H1 (cell line): ENCODE data around the gene TEX10. TPM values are rescaled to one million over a fixed set of nuclear protein-coding genes. Genes with fewer than 3 reads are reported as not detected.

ENCODE experiments used
- CTCF ChIA-PET: fragments of 300-600 bp; sonication (Branson Sonifier 250); formaldehyde crosslinking; loops from one replicate; lab custom pipeline; 2021; ENCODE audit not compliant: partially characterized antibody; lab: Charles Lee
- POLR2A ChIA-PET: fragments of 300-600 bp; sonication (Branson Sonifier 250); formaldehyde crosslinking; loops from one replicate; lab custom pipeline; 2021; ENCODE audit warnings: inconsistent platforms; ENCODE audit not compliant: partially characterized antibody; lab: Charles Lee
- DNase-seq, 2 experiments: peaks; one replicate each; pipeline versions ENCODE4 v3.0.0 to v3.0.0-alpha.2; 2010 to 2022; ENCODE audit warnings: low spot score in 2 of 2, low read depth in 1 of 2, mixed read lengths in 1 of 2
- FAIRE-seq: peaks from 2 replicates; lab custom pipeline; 2011; peaks lifted over from hg19 to GRCh38; lab: Jason Lieb, UNC
- H2AFZ ChIP-seq: 2 replicates; pipeline ENCODE4 v1.8.1; 2012; ENCODE audit warnings: low read length, inconsistent platforms
- H2AK5ac ChIP-seq: 2 replicates; pipeline ENCODE4 v1.6.1; 2013; ENCODE audit warnings: low read depth, low read length
- H2BK120ac ChIP-seq: replicated peaks from 2 replicates; pipeline ENCODE3; 2013; ENCODE audit warnings: low read depth, low read length, inconsistent platforms
- H2BK12ac ChIP-seq: 2 replicates; pipeline ENCODE4 v1.6.1; 2013; ENCODE audit warnings: low read depth, low read length
- H2BK15ac ChIP-seq: 2 replicates; pipeline ENCODE4 v1.6.1; 2013; ENCODE audit warnings: low read length
- H2BK20ac ChIP-seq: 2 replicates; pipeline ENCODE4 v1.6.1; 2013; ENCODE audit warnings: low read length
- H2BK5ac ChIP-seq: 2 replicates; pipeline ENCODE4 v1.6.1; 2013; ENCODE audit warnings: low read depth, low read length
- H3K14ac ChIP-seq: 2 replicates; pipeline ENCODE4 v1.6.1; 2013; ENCODE audit warnings: inconsistent platforms; ENCODE audit not compliant: insufficient read length
- H3K18ac ChIP-seq: 2 replicates; pipeline ENCODE4 v1.6.1; 2013; ENCODE audit warnings: low read length; ENCODE audit errors: extremely low read depth
- H3K23ac ChIP-seq: 2 replicates; pipeline ENCODE4 v1.6.1; 2013; ENCODE audit warnings: inconsistent platforms; ENCODE audit not compliant: insufficient read length
- H3K23me2 ChIP-seq: 2 replicates; pipeline ENCODE4 v1.6.1; 2013; ENCODE audit warnings: low read depth, low read length
- H3K27ac ChIP-seq: 2 replicates; pipeline ENCODE4 v1.6.1; 2011; ENCODE audit warnings: low read depth, low read length, inconsistent platforms
- H3K27me3 ChIP-seq, 4 experiments: replicated peaks in 1 of 4; 1 replicate in 1 of 4; 2 replicates in 3 of 4; pipeline versions ENCODE4 v1.6.1 to v1.8.1; 2011 to 2013; ENCODE audit warnings: low read length in 3 of 4, mild to moderate bottlenecking in 3 of 4, inconsistent platforms in 2 of 4, mixed read lengths in 2 of 4, moderate library complexity in 1 of 4; ENCODE audit not compliant: control insufficient read depth in 3 of 4, insufficient read depth in 3 of 4; ENCODE audit errors: extremely low read depth in 1 of 4
- H3K36me3 ChIP-seq, 4 experiments: 2 replicates each; pipeline versions ENCODE4 v1.6.1 to v1.8.1; 2011 to 2013; ENCODE audit warnings: mild to moderate bottlenecking in 4 of 4, low read length in 3 of 4, moderate library complexity in 2 of 4, control low read depth in 1 of 4, inconsistent platforms in 1 of 4; ENCODE audit not compliant: insufficient read depth in 4 of 4, control insufficient read depth in 2 of 4
- H3K4ac ChIP-seq: replicated peaks from 2 replicates; pipeline ENCODE3; 2013; ENCODE audit warnings: low read length, low read depth, mixed read lengths, inconsistent platforms; ENCODE audit not compliant: insufficient read length
- H3K4me1 ChIP-seq, 4 experiments: replicated peaks in 1 of 4; 1 replicate in 1 of 4; 2 replicates in 3 of 4; pipeline versions ENCODE4 v1.6.1 to v1.8.1; 2011 to 2013; ENCODE audit warnings: low read length in 3 of 4, inconsistent platforms in 2 of 4, mixed read lengths in 1 of 4; ENCODE audit not compliant: insufficient read depth in 4 of 4, control insufficient read depth in 3 of 4
- H3K4me2 ChIP-seq, 2 experiments: 2 replicates each; pipeline versions ENCODE4 v1.6.1 to v1.8.1; 2011 to 2013; ENCODE audit warnings: low read depth in 2 of 2, low read length in 2 of 2, control low read depth in 1 of 2, inconsistent platforms in 1 of 2, mild to moderate bottlenecking in 1 of 2; ENCODE audit not compliant: insufficient read depth in 1 of 2
- H3K4me3 ChIP-seq, 4 experiments: fragments of 200-600, 300-600 bp in 1 of 4; sonication (generic), shearing (Covaris generic), sonication (Bioruptor Twin) in 1 of 4; 2 replicates each; pipeline versions ENCODE4 v1.5.1 to v1.8.1; 2011 to 2016; ENCODE audit warnings: low read length in 4 of 4, low read depth in 3 of 4, control low read depth in 2 of 4, inconsistent platforms in 2 of 4, mild to moderate bottlenecking in 2 of 4, mixed read lengths in 1 of 4, moderate library complexity in 1 of 4; ENCODE audit not compliant: insufficient read depth in 2 of 4; ENCODE audit errors: extremely low read depth in 1 of 4
- H3K56ac ChIP-seq: replicated peaks from 2 replicates; pipeline ENCODE3; 2013; ENCODE audit warnings: low read depth, mild to moderate bottlenecking, mixed read lengths, low read length, inconsistent platforms; ENCODE audit not compliant: insufficient read length
- H3K79me1 ChIP-seq: 2 replicates; pipeline ENCODE4 v1.6.1; 2013; ENCODE audit warnings: low read depth, low read length, control low read depth
- H3K79me2 ChIP-seq, 2 experiments: 2 replicates each; pipeline versions ENCODE4 v1.6.1 to v1.8.1; 2012 to 2013; ENCODE audit warnings: low read length in 2 of 2, mild to moderate bottlenecking in 2 of 2, inconsistent platforms in 1 of 2; ENCODE audit not compliant: insufficient read depth in 2 of 2, control insufficient read depth in 1 of 2
- H3K9ac ChIP-seq, 4 experiments: replicated peaks in 1 of 4; 1 replicate in 1 of 4; 2 replicates in 3 of 4; pipeline versions ENCODE4 v1.6.1 to v1.8.1; 2011 to 2013; ENCODE audit warnings: low read depth in 3 of 4, low read length in 3 of 4, control low read depth in 2 of 4, mild to moderate bottlenecking in 2 of 4, moderate library complexity in 2 of 4, inconsistent platforms in 1 of 4; ENCODE audit errors: extremely low read depth in 1 of 4
- H3K9me3 ChIP-seq, 2 experiments: 2 replicates each; pipeline versions ENCODE4 v1.6.1 to v1.8.1; 2012 to 2013; ENCODE audit warnings: mild to moderate bottlenecking in 2 of 2, moderate library complexity in 2 of 2, control low read depth in 1 of 2, inconsistent platforms in 1 of 2, low read depth in 1 of 2, low read length in 1 of 2, mixed read lengths in 1 of 2; ENCODE audit not compliant: insufficient read depth in 2 of 2
- H4K20me1 ChIP-seq, 2 experiments: replicated peaks in 1 of 2; 2 replicates each; pipeline versions ENCODE3 to v1.8.1; 2011 to 2013; ENCODE audit warnings: inconsistent platforms in 2 of 2, low read length in 2 of 2, mild to moderate bottlenecking in 1 of 2; ENCODE audit not compliant: insufficient read depth in 2 of 2, control insufficient read depth in 1 of 2
- H4K5ac ChIP-seq: 2 replicates; pipeline ENCODE4 v1.6.1; 2013; ENCODE audit warnings: low read length, low read depth, mixed read lengths, inconsistent platforms; ENCODE audit not compliant: insufficient read length
- H4K8ac ChIP-seq: 2 replicates; pipeline ENCODE4 v1.8.0; 2013; ENCODE audit warnings: mild to moderate bottlenecking, moderate library complexity, low read length, inconsistent platforms; ENCODE audit not compliant: insufficient read depth; ENCODE audit errors: extremely low read depth
- H4K91ac ChIP-seq: replicated peaks from 2 replicates; pipeline ENCODE3; 2013; ENCODE audit warnings: low read length, mixed read lengths, inconsistent platforms; ENCODE audit not compliant: insufficient read length
- CHD1 ChIP-seq: IDR thresholded peaks from 2 replicates; pipeline ENCODE4 v1.6.1; 2012; ENCODE audit warnings: low read depth, low read length, improper control_type of control experiment
- CHD2 ChIP-seq: IDR thresholded peaks from 2 replicates; pipeline ENCODE4 v1.6.1; 2012; ENCODE audit warnings: low read length, improper control_type of control experiment
- CTBP2 ChIP-seq: IDR thresholded peaks from 2 replicates; pipeline ENCODE4 v1.7.0; 2011; ENCODE audit warnings: borderline replicate concordance, mild to moderate bottlenecking, moderate library complexity, mixed read lengths, low read length; ENCODE audit not compliant: insufficient read depth, insufficient read length
- KDM4A ChIP-seq: IDR thresholded peaks from one replicate; pipeline ENCODE4 v1.7.1; 2012; ENCODE audit warnings: low read depth, mild to moderate bottlenecking, moderate library complexity, low read length, inconsistent platforms; ENCODE audit not compliant: severe bottlenecking
- NANOG ChIP-seq: IDR thresholded peaks from 2 replicates; pipeline ENCODE4 v1.6.1; 2011; ENCODE audit warnings: low read length, low read depth, mild to moderate bottlenecking, inconsistent platforms; ENCODE audit not compliant: insufficient read depth, poor library complexity, severe bottlenecking
- SIRT6 ChIP-seq: IDR thresholded peaks from one replicate; pipeline ENCODE4 v1.7.1; 2012; ENCODE audit warnings: low read length, inconsistent platforms
- SP1 ChIP-seq: IDR thresholded peaks from 2 replicates; pipeline ENCODE4 v1.6.1; 2011; ENCODE audit warnings: low read depth, low read length
- SP4 ChIP-seq: IDR thresholded peaks from 2 replicates; pipeline ENCODE4 v1.6.1; 2012; ENCODE audit warnings: low read length, inconsistent platforms
- TAF1 ChIP-seq: IDR thresholded peaks from 2 replicates; pipeline ENCODE4 v1.6.1; 2011; ENCODE audit warnings: mild to moderate bottlenecking, low read depth, low read length
- WGBS, 2 experiments: shearing (Covaris generic) in 1 of 2; methylation state at CpG; one replicate each; pipeline versions ENCODE4 v1.1.6 to v1.1.7; 2013 to 2015; ENCODE audit warnings: low lambda C conversion rate in 2 of 2, mixed read lengths in 2 of 2, inconsistent platforms in 1 of 2, low coverage in 1 of 2, missing lambda C conversion rate in 1 of 2; ENCODE audit not compliant: insufficient replicate concordance in 2 of 2, insufficient coverage in 1 of 2, insufficient read length in 1 of 2; ENCODE audit errors: extremely low coverage in 1 of 2, missing lambda C conversion rate in 1 of 2; 5-methylcytosine and 5-hydroxymethylcytosine counted together
- polyA plus RNA-seq, 7 experiments: library from polyadenylated mRNA; depleted of rRNA in 3 of 7; stranded (reverse) in 5 of 7; unstranded in 2 of 7; fragments of >200 nt in 5 of 7; fragments of 200-250 nt in 2 of 7; gene quantifications; 1 replicate in 5 of 7; 2 replicates in 1 of 7; 4 replicates in 1 of 7; pipeline versions ENCODE4 v1.2.1 to v1.2.3, GENCODE V29; 2011 to 2013; ENCODE audit warnings: missing spikeins in 2 of 7, mixed read lengths in 2 of 7
- total RNA-seq: library from RNA; stranded (reverse); fragmentation: NEBNext Ultra II Directional; extraction: Animal tissue kit (Norgen Biotek cat#: 25700); gene quantifications from 2 replicates; pipeline ENCODE4 v1.2.1, GENCODE V29; 2021

The TEX10 gene
- total and polyA plus RNA-seq, 2 of the 8 experiments (the other 6 are each of a cell fraction or from before 2014, with no cell fraction given) = 46.9 to 81.0 TPM

GRCh38 chr9:100292414-100292813 lies 60.3 kb downstream of the TEX10 start:
- ChIA-PET CTCF (no interaction called here), POLR2A (interaction anchor here (0.5 to 2.1 kb wide), 5 partner anchors 9 to 60 kb away, joined by 3 to 7 read pairs (median 3); partner anchors contain the start of gene TEX10)
- H3K4me1 ChIP-seq = no peaks in the 10 kb centered on the region
- no peak overlapping the region for H4K8ac ChIP-seq
- H3K9ac ChIP-seq = no peak overlapping the region
- H4K91ac ChIP-seq = no peak overlapping the region
- H2BK15ac ChIP-seq = no peak overlapping the region
- peaks cover 0 to 6% of the 10 kb centered on the region in 2 experiments; a peak in 1 of 4 replicates for H3K9me3 ChIP-seq
- no peak overlapping the region for H2AFZ ChIP-seq
- H4K20me1 ChIP-seq = peaks cover 6 to 13% of the 10 kb centered on the region in 2 experiments
- WGBS, 2 experiments = 94% methylated on average over 13 of the region's 13 CpGs; no CpG with 5 or more reads in 1 of the 2 experiments
- no peak overlapping the region for H2BK5ac ChIP-seq
- no peak overlapping the region for H2BK12ac ChIP-seq
- no peak for TF ChIP-seq CHD2
- no peak for TF ChIP-seq CTBP2
- TF ChIP-seq NANOG = no peak
- TF ChIP-seq TAF1 = no peak
- no peak for TF ChIP-seq KDM4A
- no peak for TF ChIP-seq SP4
- TF ChIP-seq SIRT6 = no peak
- TF ChIP-seq CHD1 = no peak
- no peak for TF ChIP-seq SP1
- no peak overlapping the region for H3K18ac ChIP-seq
- DNase-seq = no peak
- no peak overlapping the region for H3K4ac ChIP-seq
- no peak overlapping the region for H2BK20ac ChIP-seq
- no peak overlapping the region for H3K23ac ChIP-seq
- no peak overlapping the region for H2BK120ac ChIP-seq
- H4K5ac ChIP-seq = no peak overlapping the region
- FAIRE-seq = no peak
- H3K27me3 ChIP-seq = no peaks in the 10 kb centered on the region
- H3K79me1 ChIP-seq = no peaks in the 10 kb centered on the region
- peaks cover 2 to 19% (median 9%) of the 10 kb centered on the region in 4 experiments; a peak in 5 of 8 replicates for H3K36me3 ChIP-seq
- H3K23me2 ChIP-seq = no peaks in the 10 kb centered on the region
- H3K79me2 ChIP-seq = no peaks in the 10 kb centered on the region
- no peak overlapping the region for H3K27ac ChIP-seq
- no peak overlapping the region for H3K4me3 ChIP-seq
- H2AK5ac ChIP-seq = no peak overlapping the region
- no peak overlapping the region for H3K56ac ChIP-seq
- no peak overlapping the region for H3K4me2 ChIP-seq
- H3K14ac ChIP-seq = no peak overlapping the region
